BJ (cell line): ENCODE measurements around the gene ARAP3. TPM values are rescaled to one million over a fixed set of nuclear protein-coding genes. Genes with fewer than 3 reads are reported as not detected.

ENCODE experiments used
- CTCF ChIA-PET: fragments of 350-600 bp; formaldehyde crosslinking; extraction: SDS; loops from one replicate; lab custom pipeline; 2021; ENCODE audit warnings: antibody characterized with exemption, inconsistent platforms; lab: Yijun Ruan, JAX
- POLR2A ChIA-PET: fragments of 300-600 bp; sonication (Branson Sonifier 250); formaldehyde crosslinking; extraction: SDS; loops from one replicate; lab custom pipeline; 2021; ENCODE audit warnings: antibody characterized with exemption; lab: Charles Lee
- DNase-seq: peaks from one replicate; pipeline ENCODE4 v3.0.0-alpha.2; 2011; ENCODE audit warnings: low read depth
- H3K27me3 ChIP-seq: 2 replicates; pipeline ENCODE4 v1.6.0; 2011; ENCODE audit warnings: low read length; ENCODE audit not compliant: control insufficient read depth, insufficient read depth
- H3K36me3 ChIP-seq: 2 replicates; pipeline ENCODE4 v1.5.1; 2011; ENCODE audit warnings: low read length; ENCODE audit not compliant: control insufficient read depth, insufficient read depth
- H3K4me3 ChIP-seq: 2 replicates; pipeline ENCODE4 v1.5.1; 2011; ENCODE audit warnings: low read depth, mild to moderate bottlenecking, control low read depth, low read length
- CTCF ChIP-seq: IDR thresholded peaks from 2 replicates; pipeline ENCODE4 v1.5.1; 2011; ENCODE audit warnings: low read depth, mild to moderate bottlenecking, control low read depth, inconsistent platforms, low read length, moderate library complexity; ENCODE audit not compliant: insufficient read depth
- polyA plus RNA-seq: library from polyadenylated mRNA; depleted of rRNA; stranded (reverse); fragments of >200 nt; gene quantifications from 2 replicates; pipeline ENCODE4 v1.2.3, GENCODE V29; 2011

ARAP3 gene
- polyA plus RNA-seq, 1 experiment: 5.6 TPM

- TF ChIP-seq CTCF: no peak
- ChIA-PET CTCF (interaction anchor here (1.5 to 1.6 kb wide), 2 partner anchors 11 to 285 kb away, joined by 5 read pairs; no protein-coding TSS in a partner anchor), POLR2A (no interaction called here)
- Histone ChIP-seq H3K4me3 (no peak overlapping the region), H3K36me3 (peaks cover 19% of the 10 kb centered on the region), H3K27me3 (no peaks in the 10 kb centered on the region)
- no peak for DNase-seq
These were observed 6.4 kb downstream of the ARAP3 start for GRCh38 chr5:141675672-141676071.

- DNase-seq: no peak
These were observed 7.3 kb downstream of the ARAP3 start for GRCh38 chr5:141674747-141675146.

GRCh38 chr5:141672841-141673813 is 8.9 kb downstream of the ARAP3 start:
- H3K4me3 ChIP-seq: no peak overlapping the region
- no peak for DNase-seq
- ChIA-PET CTCF (interaction anchor here (1.1 to 2.5 kb wide), 4 partner anchors 9 to 296 kb away, joined by 3 to 13 read pairs (median 6); partner anchors contain the start of gene RNF14), POLR2A (no interaction called here)
- no peak for TF ChIP-seq CTCF
- no peaks in the 10 kb centered on the region for H3K27me3 ChIP-seq
- H3K36me3 ChIP-seq: peaks cover 24% of the 10 kb centered on the region

More at GRCh38 chr5:141674747-141675146, 7.3 kb downstream of the ARAP3 start:
- Histone ChIP-seq H3K36me3 (peaks cover 22% of the 10 kb centered on the region), H3K4me3 (no peak overlapping the region), H3K27me3 (no peaks in the 10 kb centered on the region)
- TF ChIP-seq CTCF: no peak
- POLR2A ChIA-PET: no interaction called here
- CTCF ChIA-PET: interaction anchor here (2.5 kb wide), 1 partner anchor 11 kb away, joined by 13 read pairs; no protein-coding TSS in a partner anchor

GRCh38 chr5:141672071-141672840 is 9.8 kb downstream of the ARAP3 start:
- no peaks in the 10 kb centered on the region for H3K27me3 ChIP-seq
- no peak for DNase-seq
- ChIA-PET POLR2A (no interaction called here), CTCF (interaction anchor here (1.2 to 2.5 kb wide), 3 partner anchors 8 to 288 kb away, joined by 3 to 13 read pairs (median 8); no protein-coding TSS in a partner anchor)
- no peak for TF ChIP-seq CTCF
- H3K4me3 ChIP-seq: no peak overlapping the region
- H3K36me3 ChIP-seq: peaks cover 22% of the 10 kb centered on the region

GRCh38 chr5:141669520-141669919 is 12.5 kb downstream of the ARAP3 start:
- ChIA-PET CTCF (interaction anchor here (0.8 to 3.1 kb wide), 11 partner anchors 9 to 322 kb away, joined by 3 to 19 read pairs (median 6); partner anchors contain the start of genes PCDH1 and RNF14), POLR2A (no interaction called here)
- Histone ChIP-seq H3K36me3 (peaks cover 21% of the 10 kb centered on the region), H3K4me3 (no peak overlapping the region), H3K27me3 (no peaks in the 10 kb centered on the region)
- TF ChIP-seq CTCF: no peak
- DNase-seq: no peak
